Measurements from ENCODE around the gene ANGEL2. TPM values are rescaled to one million over a fixed set of nuclear protein-coding genes. Genes with fewer than 3 reads are reported as not detected.

Gene ANGEL2, protein sequence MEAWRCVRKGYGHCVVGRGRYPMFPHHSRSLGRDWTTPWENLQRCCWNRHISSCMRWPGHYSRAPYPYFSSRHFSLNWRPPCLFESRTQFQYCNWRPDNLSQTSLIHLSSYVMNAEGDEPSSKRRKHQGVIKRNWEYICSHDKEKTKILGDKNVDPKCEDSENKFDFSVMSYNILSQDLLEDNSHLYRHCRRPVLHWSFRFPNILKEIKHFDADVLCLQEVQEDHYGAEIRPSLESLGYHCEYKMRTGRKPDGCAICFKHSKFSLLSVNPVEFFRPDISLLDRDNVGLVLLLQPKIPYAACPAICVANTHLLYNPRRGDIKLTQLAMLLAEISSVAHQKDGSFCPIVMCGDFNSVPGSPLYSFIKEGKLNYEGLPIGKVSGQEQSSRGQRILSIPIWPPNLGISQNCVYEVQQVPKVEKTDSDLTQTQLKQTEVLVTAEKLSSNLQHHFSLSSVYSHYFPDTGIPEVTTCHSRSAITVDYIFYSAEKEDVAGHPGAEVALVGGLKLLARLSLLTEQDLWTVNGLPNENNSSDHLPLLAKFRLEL
- 36.0 and 46.3 TPM in 2 replicates for total RNA-seq

DNA sequence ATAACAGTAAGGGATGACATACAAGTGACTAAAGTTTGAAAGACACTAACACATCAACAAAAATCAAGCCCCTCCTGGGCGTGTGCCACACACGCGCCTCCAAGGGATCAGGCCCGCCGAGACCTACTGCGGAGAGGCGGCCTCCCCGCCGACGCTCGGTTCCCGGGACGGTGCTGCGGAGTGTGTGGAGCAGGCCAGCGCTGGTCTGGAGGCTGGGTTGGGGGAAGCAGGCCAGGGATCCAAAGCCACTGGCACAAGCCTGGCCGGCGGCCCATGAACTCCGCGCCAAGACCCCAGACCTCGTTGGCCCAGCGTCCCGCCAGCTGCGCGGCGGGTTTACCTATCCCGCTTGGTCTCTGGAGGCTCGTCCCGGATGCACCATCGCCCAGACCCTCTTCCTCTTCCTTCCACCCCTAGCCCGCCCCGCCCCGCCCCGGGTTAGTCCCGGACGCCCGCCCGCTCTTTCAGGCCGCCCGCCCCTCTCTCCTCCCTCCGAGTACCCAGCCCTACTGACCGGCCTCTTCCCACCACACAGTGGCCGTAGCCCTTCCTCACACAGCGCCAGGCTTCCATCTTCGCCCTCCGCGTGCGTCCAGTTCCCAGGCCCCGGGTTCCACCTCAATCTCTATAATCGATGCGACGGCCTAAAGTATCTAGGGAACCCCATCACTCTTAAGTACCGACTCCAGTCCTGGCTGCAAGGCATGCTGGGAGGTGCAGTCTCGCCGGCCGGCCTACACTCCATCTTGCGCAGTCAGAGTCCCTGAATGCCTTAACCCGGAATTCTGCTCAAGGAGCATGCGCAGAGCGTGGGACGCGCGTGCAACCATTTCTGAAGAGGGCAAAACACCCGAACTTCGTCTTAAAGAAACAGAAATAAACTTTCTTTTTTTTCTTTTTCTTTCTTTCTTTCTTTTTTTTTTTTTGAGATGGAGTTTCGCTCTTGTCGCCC, at the start of gene ANGEL2:
Gene ANGEL2, minus strand, starts transcription at position 769 of the 952 bp plus-strand sequence. Its CDS starts 196 bp downstream, at position 573.

DNA sequence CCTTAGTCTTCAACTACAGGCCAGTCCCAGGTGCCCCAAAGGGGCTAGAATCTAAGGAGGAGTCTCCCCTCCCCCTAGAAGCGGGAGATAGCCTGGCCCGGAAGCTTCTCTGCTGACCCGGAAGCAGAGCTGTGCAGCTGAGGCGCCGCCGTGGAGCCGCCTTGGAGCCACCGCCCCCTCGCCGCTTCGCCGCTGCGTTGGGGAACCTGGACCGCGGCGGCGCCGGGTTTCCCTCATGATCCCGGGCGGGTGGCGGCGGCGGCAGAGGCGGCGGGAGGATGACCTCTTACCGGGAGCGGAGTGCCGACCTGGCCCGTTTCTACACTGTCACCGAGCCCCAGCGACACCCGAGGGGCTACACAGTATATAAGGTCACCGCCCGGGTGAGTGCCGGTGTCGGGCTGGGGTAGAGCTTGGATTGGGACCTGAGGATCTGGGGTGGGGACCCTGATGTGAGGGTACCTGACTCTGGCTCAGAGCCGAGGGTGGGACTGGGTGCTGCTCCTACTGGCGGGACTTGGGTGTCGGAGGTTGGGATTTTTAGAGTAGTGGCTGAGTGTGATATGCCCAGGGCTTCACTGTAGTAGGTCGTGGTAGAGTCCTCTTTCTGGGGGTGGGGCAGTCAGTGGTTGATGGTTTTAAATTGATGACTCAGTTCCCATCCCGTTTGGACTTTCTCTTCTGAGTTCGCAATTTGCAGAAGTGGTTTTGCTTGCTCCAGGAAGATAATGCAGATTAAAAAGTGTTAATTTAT, 35.6 kb upstream of the ANGEL2 start, which contains the start of gene RPS6KC1:
Gene RPS6KC1, plus strand, starts transcription at position 115 of the 754 bp plus-strand sequence. Its CDS starts 164 bp downstream, at position 279.

DNA sequence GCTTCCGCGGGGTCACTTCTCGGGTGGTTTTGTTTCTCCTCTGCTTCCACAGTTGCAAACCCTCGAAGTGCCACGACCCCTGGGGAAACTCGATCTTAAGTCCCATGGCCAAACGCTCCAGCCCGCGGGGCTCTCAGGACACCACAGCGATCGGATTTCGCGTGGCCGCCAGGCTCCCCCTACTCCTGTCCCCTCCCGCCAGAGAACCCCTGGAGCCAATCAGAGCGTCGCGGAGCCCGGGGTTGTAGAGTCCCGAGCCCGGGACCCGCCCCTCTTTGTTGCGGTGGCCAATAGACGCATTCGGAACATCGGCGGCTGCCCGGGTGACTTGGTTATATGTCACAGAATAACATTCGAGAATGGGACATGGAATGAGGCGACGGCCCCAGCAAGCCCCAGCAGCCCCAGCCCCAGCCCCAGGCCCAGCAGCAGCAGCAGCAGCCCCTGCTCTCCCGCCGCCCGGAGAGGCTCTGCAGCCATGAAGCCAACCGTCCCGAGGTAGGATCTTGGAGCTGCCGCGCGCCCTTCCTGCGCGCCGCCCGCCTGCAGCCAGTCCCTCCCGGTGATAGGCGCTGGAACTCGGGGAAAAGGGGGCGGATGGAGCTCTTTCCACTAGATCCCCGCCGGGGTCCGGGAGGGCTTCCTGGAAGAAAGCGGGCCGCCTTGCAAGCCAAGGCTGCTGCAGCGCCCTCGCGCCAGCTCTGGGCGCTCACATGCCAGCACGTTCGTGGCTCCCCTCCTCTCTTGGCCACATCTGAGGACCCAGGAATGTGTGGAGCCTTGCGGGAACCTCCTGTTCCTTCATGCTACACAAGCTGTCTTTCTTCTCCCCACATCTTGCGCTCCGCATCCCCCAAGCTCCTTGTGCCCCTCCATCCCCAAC, 65.2 kb downstream of the ANGEL2 start, which contains the start of gene VASH2:
Gene VASH2, plus strand, starts transcription at position 299 of the 883 bp plus-strand sequence. CDS start 1,002 bp downstream, outside the sequence.

Other genes starting within 250 kb of the ANGEL2 start
- 20.7 and 22.1 TPM in 2 replicates for gene NSL1, start 224.1 kb downstream of the ANGEL2 start, total RNA-seq
- gene TATDN3, start 224.0 kb downstream of the ANGEL2 start, total RNA-seq: 15.4 and 19.7 TPM in 2 replicates
- not detected in 2 replicates for gene SPATA45, start 168.2 kb downstream of the ANGEL2 start, total RNA-seq
- gene FLVCR1, start 157.6 kb downstream of the ANGEL2 start, total RNA-seq: 5.4 and 6.1 TPM in 2 replicates
- 1.1 and 3.7 TPM in 2 replicates for gene VASH2, start 65.3 kb downstream of the ANGEL2 start, total RNA-seq
- gene RPS6KC1, start 35.4 kb upstream of the ANGEL2 start, total RNA-seq: 22.3 and 35.9 TPM in 2 replicates